ACC112 (cell line): ENCODE measurements around the gene PAX5.
A peak's percentile ranks its signal among the peaks of the same experiment; 100 is the strongest.

Source experiments
- H2AFZ ChIP-seq: fragments of 200-600 bp; sonication (generic); one replicate; pipeline ENCODE4 v1.6.0; 2017; ENCODE audit warnings: antibody characterized with exemption, low read length; ENCODE audit not compliant: unreplicated experiment
- H3K27ac ChIP-seq: fragments of 200-600 bp; sonication (generic); 2 replicates; pipeline ENCODE4 v1.5.1; 2014; ENCODE audit warnings: low read depth, mild to moderate bottlenecking, antibody characterized with exemption, low read length, moderate library complexity
- H3K27me3 ChIP-seq: fragments of 200-600 bp; sonication (generic); 2 replicates; pipeline ENCODE4 v1.6.1; 2014; ENCODE audit warnings: mild to moderate bottlenecking, antibody characterized with exemption, low read length, moderate library complexity, mixed read lengths; ENCODE audit not compliant: insufficient read depth
- H3K36me3 ChIP-seq: fragments of 200-600 bp; sonication (generic); 2 replicates; pipeline ENCODE4 v1.6.1; 2016; ENCODE audit warnings: mild to moderate bottlenecking, antibody characterized with exemption, low read length, moderate library complexity, mixed read lengths; ENCODE audit not compliant: insufficient read depth
- H3K4me1 ChIP-seq: fragments of 200-600 bp; sonication (generic); one replicate; pipeline ENCODE4 v1.6.1; 2016; ENCODE audit warnings: low read length, mixed read lengths; ENCODE audit not compliant: insufficient read depth, unreplicated experiment, control insufficient read depth
- H3K4me3 ChIP-seq: fragments of 200-600 bp; sonication (generic); 2 replicates; pipeline ENCODE4 v1.5.1; 2014; ENCODE audit warnings: mild to moderate bottlenecking, low read depth, low read length
- H3K79me2 ChIP-seq: fragments of 200-600 bp; sonication (generic); one replicate; pipeline ENCODE4 v1.6.0; 2016; ENCODE audit warnings: low read length; ENCODE audit not compliant: control insufficient read depth, unreplicated experiment, insufficient read depth

PAX5 gene

GRCh38 chr9:36986468-36987408 lies 47.3 kb downstream of the PAX5 start:
- Histone ChIP-seq H3K27me3 (peaks cover 94% of the 10 kb centered on the region), H3K79me2 (no peaks in the 10 kb centered on the region), H3K27ac (no peak overlapping the region), H3K4me3 (0 out of 2 replicates have a peak overlapping the region, but pooled peaks have one; percentile 36), H3K4me1 (peaks cover 6% of the 10 kb centered on the region), H3K36me3 (peaks cover 2% of the 10 kb centered on the region; the same call in 1 of the 2 replicates), H2AFZ (no peak overlapping the region)

- no peaks in the 10 kb centered on the region for H3K79me2 ChIP-seq
Observed at GRCh38 chr9:36985769-36986467, 48.1 kb downstream of the PAX5 start.

GRCh38 chr9:36985061-36985768 lies 48.9 kb downstream of the PAX5 start:
- Histone ChIP-seq H3K79me2 (no peaks in the 10 kb centered on the region), H3K27ac (no peak overlapping the region), H2AFZ (no peak overlapping the region), H3K4me1 (peaks cover 6% of the 10 kb centered on the region), H3K4me3 (no peak overlapping the region), H3K36me3 (no peaks in the 10 kb centered on the region), H3K27me3 (peaks cover 91% of the 10 kb centered on the region)

More at GRCh38 chr9:36985769-36986467, 48.1 kb downstream of the PAX5 start:
- Histone ChIP-seq H3K4me1 (peaks cover 6% of the 10 kb centered on the region), H3K27ac (no peak overlapping the region), H2AFZ (no peak overlapping the region), H3K36me3 (no peaks in the 10 kb centered on the region), H3K27me3 (peaks cover 91% of the 10 kb centered on the region), H3K4me3 (0 out of 2 replicates have a peak overlapping the region, but pooled peaks have one; percentile 36)

GRCh38 chr9:36980148-36980974 lies 53.7 kb downstream of the PAX5 start:
- H3K27ac ChIP-seq: no peak overlapping the region
- H3K4me3 ChIP-seq: no peak overlapping the region
- no peaks in the 10 kb centered on the region for H3K36me3 ChIP-seq
- H3K4me1 ChIP-seq: peaks cover 8% of the 10 kb centered on the region
- H3K79me2 ChIP-seq: no peaks in the 10 kb centered on the region
- no peak overlapping the region for H2AFZ ChIP-seq
- H3K27me3 ChIP-seq: peaks cover 79% of the 10 kb centered on the region

- Histone ChIP-seq H3K4me3 (no peak overlapping the region), H3K27ac (no peak overlapping the region), H3K4me1 (peaks cover 8% of the 10 kb centered on the region), H3K36me3 (no peaks in the 10 kb centered on the region), H2AFZ (no peak overlapping the region), H3K79me2 (no peaks in the 10 kb centered on the region), H3K27me3 (peaks cover 50% of the 10 kb centered on the region)
Observed at GRCh38 chr9:36976371-36977030, 57.6 kb downstream of the PAX5 start.

- H3K27me3 ChIP-seq: peaks cover 48% of the 10 kb centered on the region
- no peaks in the 10 kb centered on the region for H3K36me3 ChIP-seq
- H3K4me1 ChIP-seq: peaks cover 8% of the 10 kb centered on the region
Observed at GRCh38 chr9:36974731-36975130, 59.3 kb downstream of the PAX5 start.

GRCh38 chr9:36971935-36972488 lies 62.1 kb downstream of the PAX5 start:
- Histone ChIP-seq H3K79me2 (no peaks in the 10 kb centered on the region), H3K4me3 (no peak overlapping the region), H3K4me1 (peaks cover 8% of the 10 kb centered on the region), H3K36me3 (no peaks in the 10 kb centered on the region), H2AFZ (no peak overlapping the region), H3K27ac (no peak overlapping the region), H3K27me3 (peaks cover 25% of the 10 kb centered on the region)

More at GRCh38 chr9:36974731-36975130, 59.3 kb downstream of the PAX5 start:
- no peak overlapping the region for H3K27ac ChIP-seq
- no peaks in the 10 kb centered on the region for H3K79me2 ChIP-seq
- H3K4me3 ChIP-seq: no peak overlapping the region
- H2AFZ ChIP-seq: no peak overlapping the region

- H3K27ac ChIP-seq: no peak overlapping the region
- peaks cover 28% of the 10 kb centered on the region for H3K27me3 ChIP-seq
- no peaks in the 10 kb centered on the region for H3K4me1 ChIP-seq
- H2AFZ ChIP-seq: no peak overlapping the region
- no peaks in the 10 kb centered on the region for H3K36me3 ChIP-seq
- H3K4me3 ChIP-seq: no peak overlapping the region
- no peaks in the 10 kb centered on the region for H3K79me2 ChIP-seq
Observed at GRCh38 chr9:36970007-36970888, 63.8 kb downstream of the PAX5 start.
